DOHH2 (cell line): Measurements from ENCODE around the gene YIPF2.

Experiments used
- CTCF ChIP-seq: fragments of 200-600 bp; sonication (generic); IDR thresholded peaks from one replicate; pipeline ENCODE4 v1.5.1; 2014; ENCODE audit warnings: antibody characterized with exemption, mild to moderate bottlenecking, low read depth, low read length; ENCODE audit not compliant: poor library complexity, severe bottlenecking
- EZH2phosphoT487 ChIP-seq: fragments of 200-600 bp; sonication (generic); IDR thresholded peaks from 2 replicates; pipeline ENCODE4 v1.6.1; 2017; ENCODE audit warnings: borderline replicate concordance, mild to moderate bottlenecking, antibody characterized with exemption, low read length, moderate library complexity, mixed read lengths

GRCh38 chr19:10962863-10963262 is 34.4 kb upstream of the YIPF2 start:
- TF ChIP-seq EZH2phosphoT487 (no peak), CTCF (no peak)
